Astrocyte (in vitro differentiated cells and primary cell): Measurements from ENCODE around the gene FMN1. TPM values are rescaled to one million over a fixed set of nuclear protein-coding genes. Genes with fewer than 3 reads are reported as not detected.

ENCODE experiments used
- DNase-seq: peaks from one replicate; pipeline ENCODE4 v3.0.0-alpha.2; 2010; ENCODE audit warnings: low read depth
- FAIRE-seq: peaks from 2 replicates; lab custom pipeline; 2011; peaks lifted over from hg19 to GRCh38; lab: Jason Lieb, UNC
- H2AFZ ChIP-seq: 2 replicates; pipeline ENCODE4 v1.6.0; 2012; ENCODE audit warnings: low read depth, low read length, inconsistent platforms
- H3K27ac ChIP-seq: 2 replicates; pipeline ENCODE4 v1.5.1; 2011; ENCODE audit warnings: low read depth, low read length, inconsistent platforms
- H3K27me3 ChIP-seq: 2 replicates; pipeline ENCODE4 v1.6.0; 2011; ENCODE audit warnings: low read length, inconsistent platforms; ENCODE audit not compliant: insufficient read depth
- H3K36me3 ChIP-seq: 2 replicates; pipeline ENCODE4 v1.5.1; 2011; ENCODE audit warnings: low read length, inconsistent platforms; ENCODE audit not compliant: insufficient read depth
- H3K4me1 ChIP-seq: 2 replicates; pipeline ENCODE4 v1.5.1; 2011; ENCODE audit warnings: low read length, inconsistent platforms; ENCODE audit not compliant: insufficient read depth
- H3K4me2 ChIP-seq: 2 replicates; pipeline ENCODE4 v1.6.0; 2012; ENCODE audit warnings: low read length, inconsistent platforms
- H3K4me3 ChIP-seq: 2 replicates; pipeline ENCODE4 v1.5.1; 2011; ENCODE audit warnings: low read depth, mild to moderate bottlenecking, low read length, inconsistent platforms; ENCODE audit not compliant: insufficient read depth
- H3K79me2 ChIP-seq: 2 replicates; pipeline ENCODE4 v1.6.0; 2012; ENCODE audit warnings: mild to moderate bottlenecking, low read length, inconsistent platforms; ENCODE audit not compliant: insufficient read depth
- H3K9ac ChIP-seq: 2 replicates; pipeline ENCODE4 v1.6.0; 2012; ENCODE audit warnings: mild to moderate bottlenecking, low read length, inconsistent platforms
- H3K9me3 ChIP-seq: 2 replicates; pipeline ENCODE4 v1.5.1; 2012; ENCODE audit warnings: low read depth, mild to moderate bottlenecking, low read length, inconsistent platforms; ENCODE audit not compliant: insufficient read depth
- H4K20me1 ChIP-seq: 2 replicates; pipeline ENCODE4 v1.6.0; 2012; ENCODE audit warnings: low read length, inconsistent platforms; ENCODE audit not compliant: insufficient read depth
- H3K27ac Mint-ChIP-seq: one replicate; pipeline ENCODE4 v1.8.0; 2021; ENCODE audit warnings: mild to moderate bottlenecking, mixed read lengths; ENCODE audit not compliant: unreplicated experiment
- H3K27me3 Mint-ChIP-seq: one replicate; pipeline ENCODE4 v1.8.0; 2021; ENCODE audit warnings: low read depth, mixed read lengths; ENCODE audit not compliant: unreplicated experiment
- H3K36me3 Mint-ChIP-seq: one replicate; pipeline ENCODE4 v1.8.0; 2021; ENCODE audit warnings: low read depth, mixed read lengths; ENCODE audit not compliant: unreplicated experiment
- H3K4me1 Mint-ChIP-seq: one replicate; pipeline ENCODE4 v1.8.0; 2021; ENCODE audit warnings: low read depth, mixed read lengths; ENCODE audit not compliant: unreplicated experiment
- H3K4me3 Mint-ChIP-seq: one replicate; pipeline ENCODE4 v1.8.0; 2021; ENCODE audit warnings: mild to moderate bottlenecking, moderate library complexity, mixed read lengths; ENCODE audit not compliant: unreplicated experiment
- H3K9me3 Mint-ChIP-seq: one replicate; pipeline ENCODE4 v1.8.0; 2021; ENCODE audit warnings: mild to moderate bottlenecking, mixed read lengths; ENCODE audit not compliant: unreplicated experiment
- CTCF ChIP-seq: IDR thresholded peaks from 2 replicates; pipeline ENCODE4 v1.5.1; 2011; ENCODE audit warnings: low read depth, mild to moderate bottlenecking, inconsistent platforms, low read length, moderate library complexity; ENCODE audit not compliant: insufficient read depth
- EZH2 ChIP-seq: IDR thresholded peaks from 2 replicates; pipeline ENCODE4 v1.6.1; 2012; ENCODE audit warnings: mild to moderate bottlenecking, low read length, inconsistent platforms; ENCODE audit not compliant: insufficient read depth
- total RNA-seq: library from RNA; stranded (reverse); gene quantifications from 2 replicates; pipeline ENCODE4 v1.2.1, GENCODE V29; 2021

The FMN1 gene
- total RNA-seq, 1 donor from 2014 or later = 5.3 TPM

GRCh38 chr15:32781781-32782180, 412.7 kb downstream of the FMN1 start:
- no peaks in the 10 kb centered on the region for H3K36me3 Mint-ChIP-seq
- TF ChIP-seq CTCF = no peak
- no peak for TF ChIP-seq EZH2
- Histone ChIP-seq H3K4me1 (peaks cover 5% of the 10 kb centered on the region), H2AFZ (no peak overlapping the region), H3K79me2 (no peaks in the 10 kb centered on the region), H3K9ac (no peak overlapping the region), H3K27ac (no peak overlapping the region), H3K27me3 (no peaks in the 10 kb centered on the region), H3K9me3 (peaks cover 3% of the 10 kb centered on the region), H3K36me3 (no peaks in the 10 kb centered on the region), H3K4me2 (no peak overlapping the region), H3K4me3 (no peak overlapping the region), H4K20me1 (no peaks in the 10 kb centered on the region)
- FAIRE-seq (peak; percentile 47), DNase-seq (peak; percentile 48)
- no peaks in the 10 kb centered on the region for H3K27me3 Mint-ChIP-seq
- peaks cover 14% of the 10 kb centered on the region for H3K4me1 Mint-ChIP-seq
- no peaks in the 10 kb centered on the region for H3K9me3 Mint-ChIP-seq
- no peak overlapping the region for H3K4me3 Mint-ChIP-seq
- H3K27ac Mint-ChIP-seq = no peak overlapping the region

- no peaks in the 10 kb centered on the region for H3K27me3 ChIP-seq
- H3K4me1 ChIP-seq = peaks cover 16% of the 10 kb centered on the region
- peaks cover 3% of the 10 kb centered on the region for H3K9me3 ChIP-seq
- H3K4me3 ChIP-seq = no peak overlapping the region
- Mint-ChIP-seq H3K4me1 (peaks cover 18% of the 10 kb centered on the region), H3K4me3 (no peak overlapping the region), H3K27me3 (no peaks in the 10 kb centered on the region), H3K27ac (no peak overlapping the region), H3K36me3 (peaks cover 9% of the 10 kb centered on the region), H3K9me3 (peaks cover 3% of the 10 kb centered on the region)
- no peaks in the 10 kb centered on the region for H3K79me2 ChIP-seq
- TF ChIP-seq EZH2 = no peak
- H3K27ac ChIP-seq = no peak overlapping the region
- no peak overlapping the region for H3K9ac ChIP-seq
- H4K20me1 ChIP-seq = no peaks in the 10 kb centered on the region
- DNase-seq = peak; percentile 46
- no peaks in the 10 kb centered on the region for H3K36me3 ChIP-seq
- H2AFZ ChIP-seq = no peak overlapping the region
- no peak overlapping the region for H3K4me2 ChIP-seq
- FAIRE-seq = peak; percentile 43
Measured at GRCh38 chr15:32778391-32779176, 415.9 kb downstream of the FMN1 start.

GRCh38 chr15:32775103-32775502, 419.4 kb downstream of the FMN1 start:
- H3K36me3 ChIP-seq = no peaks in the 10 kb centered on the region
- FAIRE-seq (no peak), DNase-seq (no peak)
- no peak overlapping the region for H3K4me2 ChIP-seq
- Mint-ChIP-seq H3K27ac (peak overlapping the region; percentile 73), H3K27me3 (no peaks in the 10 kb centered on the region), H3K4me1 (peaks cover 22% of the 10 kb centered on the region), H3K4me3 (no peak overlapping the region), H3K9me3 (peaks cover 3% of the 10 kb centered on the region), H3K36me3 (peaks cover 12% of the 10 kb centered on the region)
- peaks cover 18% of the 10 kb centered on the region for H3K4me1 ChIP-seq
- H3K79me2 ChIP-seq = no peaks in the 10 kb centered on the region
- TF ChIP-seq CTCF (no peak), EZH2 (no peak)
- H2AFZ ChIP-seq = no peak overlapping the region
- H4K20me1 ChIP-seq = no peaks in the 10 kb centered on the region
- H3K9ac ChIP-seq = peak overlapping the region; percentile 74
- H3K27me3 ChIP-seq = no peaks in the 10 kb centered on the region
- H3K27ac ChIP-seq = peak overlapping the region; percentile 91
- no peak overlapping the region for H3K4me3 ChIP-seq
- peaks cover 3% of the 10 kb centered on the region for H3K9me3 ChIP-seq
